Daoy (cell line): Measurements from ENCODE around the gene NFATC1. TPM values are rescaled to one million over a fixed set of nuclear protein-coding genes. Genes with fewer than 3 reads are reported as not detected.

Source experiments
- DNase-seq: peaks from one replicate; pipeline ENCODE4 v3.0.0-alpha.2; 2015; ENCODE audit warnings: low read depth
- total RNA-seq: library from RNA; depleted of rRNA; stranded (reverse); fragments of >200 nt; shearing (Covaris generic); gene quantifications from 2 replicates; pipeline ENCODE4 v1.2.3, GENCODE V29; 2014

The NFATC1 gene
- total RNA-seq, 1 experiment from 2014 or later, result 1.5 TPM

GRCh38 chr18:79457239-79457638 lies 61.5 kb downstream of the NFATC1 start:
- no peak for DNase-seq

GRCh38 chr18:79457652-79458051 lies 61.9 kb downstream of the NFATC1 start:
- DNase-seq, result no peak

DNA sequence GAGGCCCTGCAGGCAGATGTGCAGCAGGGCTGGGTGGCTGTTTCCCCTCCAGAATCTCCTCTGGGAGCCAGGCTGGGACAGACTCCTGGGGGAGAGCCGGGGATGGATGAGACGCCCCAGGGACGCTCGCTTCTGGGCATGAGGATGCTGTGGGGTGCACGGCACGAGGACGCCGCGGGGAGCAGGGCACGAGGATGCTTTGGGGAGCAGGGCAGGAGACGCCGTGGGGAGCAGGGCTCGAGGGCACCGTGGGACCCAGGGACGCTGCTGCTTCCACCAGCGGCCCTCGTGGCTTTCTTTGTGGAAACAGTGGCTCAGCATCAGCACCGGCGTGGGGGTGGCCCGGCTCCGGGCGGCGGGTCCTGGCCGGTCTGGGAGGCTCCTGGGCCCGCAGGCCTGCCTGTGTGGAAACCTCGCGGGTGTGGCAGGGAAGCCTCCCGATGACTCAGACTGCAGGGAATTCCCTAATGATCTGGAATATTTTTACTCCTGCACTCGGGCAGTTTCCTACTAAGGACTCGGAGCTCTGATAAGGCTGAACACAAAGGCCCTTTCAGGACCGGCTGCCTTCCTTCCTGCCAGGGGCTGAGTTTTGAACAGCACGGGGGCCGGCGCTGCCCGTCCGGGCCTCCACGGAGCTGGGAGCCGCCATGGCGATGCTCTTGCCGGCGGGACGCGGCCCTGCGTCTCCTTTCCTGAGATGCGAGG lies 62.6 kb downstream of the NFATC1 start:
- DNase-seq, result peak; percentile 84

- no peak for DNase-seq
Observed at GRCh38 chr18:79458917-79459803, 63.4 kb downstream of the NFATC1 start.

DNA sequence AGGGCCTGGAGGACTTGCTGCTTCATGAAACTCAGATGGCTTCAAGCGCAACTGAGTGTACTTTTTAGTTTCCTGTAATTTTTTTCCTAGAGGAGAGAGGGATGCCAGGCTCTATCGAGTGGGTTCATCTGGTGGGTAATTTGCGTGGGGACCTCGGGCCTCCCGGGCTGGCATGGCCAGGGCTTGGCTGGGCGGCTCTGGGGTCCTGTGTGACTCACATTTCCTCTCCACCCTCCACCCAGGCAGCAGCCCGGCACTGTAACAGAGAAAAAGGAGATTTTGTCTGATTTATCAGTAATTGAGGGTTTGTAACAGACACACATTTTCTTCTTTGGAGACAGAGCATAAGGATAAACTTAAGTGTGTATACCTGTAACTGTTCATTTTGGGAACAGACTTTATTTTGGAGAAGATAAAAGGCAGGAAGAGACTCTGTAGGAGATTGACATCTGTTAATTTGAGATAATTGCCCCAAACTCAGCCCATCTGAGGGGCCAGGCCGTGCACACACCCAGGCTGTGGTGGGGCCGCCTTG lies 64.3 kb downstream of the NFATC1 start:
- peak; percentile 16 for DNase-seq

GRCh38 chr18:79460481-79461300 lies 65.0 kb downstream of the NFATC1 start:
- DNase-seq, result no peak

- DNase-seq, result no peak
Observed at GRCh38 chr18:79461627-79462026, 65.9 kb downstream of the NFATC1 start.

DNA sequence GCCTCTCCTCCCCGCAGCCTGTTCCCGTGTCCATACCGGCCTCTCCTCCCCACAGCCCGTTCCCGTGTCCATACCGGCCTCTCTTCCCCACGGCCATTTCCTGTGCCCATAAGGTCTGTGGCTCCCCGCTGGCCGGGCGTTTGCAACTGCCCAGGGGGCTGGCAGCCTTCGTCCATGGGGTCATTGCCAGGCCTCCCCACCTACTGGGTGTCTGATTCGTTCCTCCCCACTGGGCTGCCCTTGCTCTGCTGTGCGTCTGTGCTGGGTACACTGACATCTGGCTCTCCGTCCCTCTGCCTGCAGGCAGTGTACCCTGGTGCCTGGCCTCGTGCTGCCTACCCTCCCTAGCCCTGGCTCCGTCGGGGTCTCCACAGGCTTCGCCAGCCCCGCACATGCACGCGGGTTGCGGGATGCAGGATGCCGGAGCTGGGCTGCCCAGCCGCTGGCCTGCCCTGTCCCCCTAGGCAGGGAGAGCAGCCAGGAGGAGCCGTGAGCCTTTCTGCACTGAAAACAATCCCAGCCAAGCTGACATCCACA lies 67.8 kb downstream of the NFATC1 start:
- DNase-seq, result no peak

GRCh38 chr18:79465392-79465991 lies 69.8 kb downstream of the NFATC1 start:
- DNase-seq, result no peak

DNA sequence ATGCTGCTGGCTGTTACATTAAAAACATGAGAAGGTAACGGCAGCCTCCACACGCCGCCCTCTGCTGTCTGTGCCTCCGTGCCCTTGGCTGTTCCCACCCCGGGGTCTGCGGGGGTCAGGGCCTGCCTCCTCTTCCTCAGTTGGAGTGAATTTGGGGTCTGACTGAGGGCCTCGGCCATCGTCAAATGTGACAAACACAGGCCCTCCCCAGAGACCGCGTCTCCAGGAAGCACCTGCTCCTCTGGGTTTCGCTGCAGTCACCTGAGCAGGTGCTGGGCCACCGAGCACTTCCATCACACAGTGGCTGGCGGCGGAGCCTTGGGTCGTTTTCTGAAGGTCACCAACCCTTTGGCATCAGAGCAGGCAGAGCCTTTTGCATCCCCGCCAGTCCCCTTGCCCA lies 70.9 kb downstream of the NFATC1 start:
- DNase-seq, result no peak

- no peak for DNase-seq
Observed at GRCh38 chr18:79467126-79467525, 71.4 kb downstream of the NFATC1 start.

- no peak for DNase-seq
Observed at GRCh38 chr18:79468119-79468789, 72.5 kb downstream of the NFATC1 start.

GRCh38 chr18:79469309-79469708 lies 73.6 kb downstream of the NFATC1 start:
- no peak for DNase-seq

DNA sequence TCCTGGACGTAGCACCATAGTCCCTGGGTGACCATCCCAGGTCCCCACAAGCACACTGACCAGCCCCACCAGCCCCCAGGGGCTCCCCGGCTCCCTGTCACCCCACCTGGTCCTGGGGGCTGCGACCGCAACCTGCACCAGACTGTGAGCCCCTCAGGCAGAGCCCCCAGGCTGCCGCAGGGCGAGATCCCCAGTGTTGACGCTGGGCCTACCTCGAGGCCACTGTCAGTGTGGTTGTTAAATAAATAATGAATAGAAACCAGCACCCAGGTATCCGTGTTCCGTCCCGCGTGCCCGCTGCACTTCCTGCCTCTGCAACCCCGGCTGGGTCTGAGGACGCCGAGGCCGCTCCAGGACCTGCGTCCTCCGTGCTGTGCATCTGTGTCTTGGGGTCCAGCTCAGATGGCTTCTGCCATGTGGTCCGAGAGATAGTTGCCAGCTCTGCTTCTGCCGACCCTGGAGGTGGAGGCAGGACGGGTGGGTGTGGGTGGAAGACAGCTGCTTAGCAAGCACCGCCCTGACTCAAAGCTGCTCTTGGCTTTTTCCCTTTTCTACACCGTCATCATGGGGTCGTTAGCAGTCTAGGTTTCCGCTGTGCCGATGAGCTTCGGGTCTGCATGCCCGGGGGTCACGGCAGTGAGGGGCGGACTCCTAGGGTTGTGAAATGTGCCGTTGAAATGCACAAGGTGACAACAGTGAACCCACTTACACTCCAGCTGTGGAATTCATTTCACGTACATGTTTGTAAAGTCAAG lies 74.2 kb downstream of the NFATC1 start:
- no peak for DNase-seq

GRCh38 chr18:79470547-79470946 lies 74.8 kb downstream of the NFATC1 start:
- no peak for DNase-seq

- no peak for DNase-seq
Observed at GRCh38 chr18:79471046-79471445, 75.3 kb downstream of the NFATC1 start.

DNA sequence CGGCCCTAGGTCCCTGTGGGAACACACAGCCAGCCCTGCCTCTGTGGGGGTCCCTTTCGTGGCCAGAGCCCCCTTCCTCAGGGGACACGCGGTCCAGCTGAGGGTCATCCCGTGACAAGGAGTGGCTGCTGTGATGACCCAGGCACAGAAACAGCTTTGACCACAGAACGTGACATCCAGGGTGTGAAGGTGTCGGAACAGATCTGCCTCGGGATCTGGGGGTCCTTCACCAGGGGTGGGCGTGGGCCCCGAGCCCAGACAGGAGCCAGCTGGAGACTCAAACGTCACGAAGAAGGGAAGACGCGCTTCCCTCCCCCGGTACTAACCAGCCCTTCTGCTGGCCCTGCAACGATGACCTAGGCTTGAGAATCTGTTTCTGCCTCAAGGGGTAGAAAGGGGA lies 75.9 kb downstream of the NFATC1 start:
- DNase-seq, result no peak

DNA sequence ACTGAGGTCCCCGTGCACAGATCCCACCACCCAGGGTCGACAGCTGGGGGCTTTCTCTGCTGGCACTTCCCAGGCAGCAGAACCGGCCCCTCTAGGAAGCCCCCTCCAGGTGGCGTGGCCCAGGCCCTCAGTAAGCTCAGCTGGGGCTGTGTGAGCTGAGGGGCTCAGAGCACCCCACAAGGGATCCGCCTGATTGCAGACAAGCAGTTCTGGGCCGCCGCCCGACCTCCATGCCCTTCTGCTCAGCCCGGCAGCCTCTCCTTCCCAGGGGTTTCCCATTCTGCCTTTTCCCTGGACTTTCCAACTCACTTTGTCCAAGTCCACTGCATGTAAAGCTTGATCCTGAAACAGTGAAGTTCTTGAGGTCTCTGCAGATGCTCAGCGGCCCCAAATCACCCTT lies 76.4 kb downstream of the NFATC1 start:
- no peak for DNase-seq

GRCh38 chr18:79472946-79473345 lies 77.2 kb downstream of the NFATC1 start:
- no peak for DNase-seq
